Glutamatergic neuron (in vitro differentiated cells): Measurements from ENCODE around the gene EPB41L1. TPM values are rescaled to one million over a fixed set of nuclear protein-coding genes. Genes with fewer than 3 reads are reported as not detected.

Experiments
- DNase-seq: peaks from one replicate; pipeline ENCODE4 v3.0.0; 2022
- H3K27ac Mint-ChIP-seq: one replicate; pipeline ENCODE4 v1.8.0; 2020; ENCODE audit warnings: mild to moderate bottlenecking, mixed read lengths, inconsistent platforms; ENCODE audit not compliant: unreplicated experiment
- H3K27me3 Mint-ChIP-seq: one replicate; pipeline ENCODE4 v1.8.0; 2020; ENCODE audit warnings: mild to moderate bottlenecking, moderate library complexity, mixed read lengths, inconsistent platforms; ENCODE audit not compliant: unreplicated experiment
- H3K36me3 Mint-ChIP-seq: one replicate; pipeline ENCODE4 v1.8.0; 2020; ENCODE audit warnings: mild to moderate bottlenecking, mixed read lengths, inconsistent platforms; ENCODE audit not compliant: unreplicated experiment
- H3K4me1 Mint-ChIP-seq: one replicate; pipeline ENCODE4 v1.8.0; 2020; ENCODE audit warnings: mild to moderate bottlenecking, low read depth, mixed read lengths, inconsistent platforms; ENCODE audit not compliant: unreplicated experiment
- H3K4me3 Mint-ChIP-seq: one replicate; pipeline ENCODE4 v1.8.0; 2020; ENCODE audit warnings: mild to moderate bottlenecking, mixed read lengths, inconsistent platforms; ENCODE audit not compliant: unreplicated experiment
- H3K9me3 Mint-ChIP-seq: one replicate; pipeline ENCODE4 v1.8.0; 2020; ENCODE audit warnings: mild to moderate bottlenecking, moderate library complexity, mixed read lengths, inconsistent platforms; ENCODE audit not compliant: unreplicated experiment
- total RNA-seq: library from RNA; stranded (reverse); fragmentation: NEBNext Ultra II Directional; extraction: Animal tissue kit (Norgen Biotek cat#: 25700); gene quantifications from one replicate; pipeline ENCODE4 v1.2.1, GENCODE V29; 2021; ENCODE audit not compliant: unreplicated experiment
- TF ChIP-seq, protein P1 (sequence below): fragments of 200-600 bp; sonication (generic); IDR thresholded peaks from one replicate; pipeline ENCODE4 v1.5.0; 2021; ENCODE audit not compliant: partially characterized antibody, unreplicated experiment

EPB41L1 gene
- total RNA-seq, 1 donor from 2014 or later = 54.1 TPM

DNA sequence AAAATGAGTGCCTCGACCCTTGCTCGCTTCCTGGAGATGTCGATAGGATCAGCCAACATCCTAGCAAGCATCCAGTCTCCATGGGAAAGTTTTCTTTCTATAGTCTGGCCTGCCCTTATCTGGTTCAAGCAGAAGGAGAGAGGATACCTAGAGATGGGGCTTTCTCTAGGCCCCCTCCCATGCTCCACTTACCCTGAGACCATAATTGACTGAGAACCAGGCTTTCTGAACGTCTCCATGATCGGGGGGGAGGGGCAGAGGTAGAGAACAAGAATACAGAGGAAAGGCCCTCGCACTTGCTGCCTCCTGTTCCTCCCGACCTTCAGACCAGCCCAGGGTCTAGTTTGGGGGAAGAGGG, 31.6 kb upstream of the EPB41L1 start:
- H3K27me3 Mint-ChIP-seq = peaks cover 6% of the 10 kb centered on the region
- no peaks in the 10 kb centered on the region for H3K36me3 Mint-ChIP-seq
- DNase-seq = no peak
- TF ChIP-seq, protein P1, sequence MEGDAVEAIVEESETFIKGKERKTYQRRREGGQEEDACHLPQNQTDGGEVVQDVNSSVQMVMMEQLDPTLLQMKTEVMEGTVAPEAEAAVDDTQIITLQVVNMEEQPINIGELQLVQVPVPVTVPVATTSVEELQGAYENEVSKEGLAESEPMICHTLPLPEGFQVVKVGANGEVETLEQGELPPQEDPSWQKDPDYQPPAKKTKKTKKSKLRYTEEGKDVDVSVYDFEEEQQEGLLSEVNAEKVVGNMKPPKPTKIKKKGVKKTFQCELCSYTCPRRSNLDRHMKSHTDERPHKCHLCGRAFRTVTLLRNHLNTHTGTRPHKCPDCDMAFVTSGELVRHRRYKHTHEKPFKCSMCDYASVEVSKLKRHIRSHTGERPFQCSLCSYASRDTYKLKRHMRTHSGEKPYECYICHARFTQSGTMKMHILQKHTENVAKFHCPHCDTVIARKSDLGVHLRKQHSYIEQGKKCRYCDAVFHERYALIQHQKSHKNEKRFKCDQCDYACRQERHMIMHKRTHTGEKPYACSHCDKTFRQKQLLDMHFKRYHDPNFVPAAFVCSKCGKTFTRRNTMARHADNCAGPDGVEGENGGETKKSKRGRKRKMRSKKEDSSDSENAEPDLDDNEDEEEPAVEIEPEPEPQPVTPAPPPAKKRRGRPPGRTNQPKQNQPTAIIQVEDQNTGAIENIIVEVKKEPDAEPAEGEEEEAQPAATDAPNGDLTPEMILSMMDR = no peak
- H3K4me1 Mint-ChIP-seq = peaks cover 4% of the 10 kb centered on the region
- no peak overlapping the region for H3K4me3 Mint-ChIP-seq
- H3K9me3 Mint-ChIP-seq = no peaks in the 10 kb centered on the region
- H3K27ac Mint-ChIP-seq = no peak overlapping the region

DNA sequence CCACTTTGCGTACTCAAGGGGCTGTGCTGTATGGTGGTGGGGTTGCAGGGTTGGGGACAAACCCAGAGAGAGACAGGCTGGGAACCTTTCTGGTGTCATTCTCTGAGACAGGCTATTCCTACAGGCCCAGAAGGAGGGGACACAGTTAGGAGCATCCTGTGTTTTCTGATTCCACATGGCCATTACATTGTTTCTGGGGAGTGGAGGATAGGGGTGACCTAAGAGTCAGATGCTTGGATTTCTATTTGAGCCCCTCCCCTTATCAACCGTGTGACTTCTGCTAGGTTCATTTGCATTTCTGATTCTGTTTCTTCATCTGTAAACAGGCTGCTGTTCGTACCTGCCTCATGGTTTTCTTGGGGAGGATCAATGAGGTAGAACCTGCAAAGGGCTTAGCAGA, 29.4 kb upstream of the EPB41L1 start:
- TF ChIP-seq, protein P1 = no peak
- H3K27me3 Mint-ChIP-seq = peaks cover 6% of the 10 kb centered on the region
- H3K4me3 Mint-ChIP-seq = no peak overlapping the region
- H3K27ac Mint-ChIP-seq = no peak overlapping the region
- no peaks in the 10 kb centered on the region for H3K36me3 Mint-ChIP-seq
- peaks cover 9% of the 10 kb centered on the region for H3K4me1 Mint-ChIP-seq
- no peaks in the 10 kb centered on the region for H3K9me3 Mint-ChIP-seq
- no peak for DNase-seq

DNA sequence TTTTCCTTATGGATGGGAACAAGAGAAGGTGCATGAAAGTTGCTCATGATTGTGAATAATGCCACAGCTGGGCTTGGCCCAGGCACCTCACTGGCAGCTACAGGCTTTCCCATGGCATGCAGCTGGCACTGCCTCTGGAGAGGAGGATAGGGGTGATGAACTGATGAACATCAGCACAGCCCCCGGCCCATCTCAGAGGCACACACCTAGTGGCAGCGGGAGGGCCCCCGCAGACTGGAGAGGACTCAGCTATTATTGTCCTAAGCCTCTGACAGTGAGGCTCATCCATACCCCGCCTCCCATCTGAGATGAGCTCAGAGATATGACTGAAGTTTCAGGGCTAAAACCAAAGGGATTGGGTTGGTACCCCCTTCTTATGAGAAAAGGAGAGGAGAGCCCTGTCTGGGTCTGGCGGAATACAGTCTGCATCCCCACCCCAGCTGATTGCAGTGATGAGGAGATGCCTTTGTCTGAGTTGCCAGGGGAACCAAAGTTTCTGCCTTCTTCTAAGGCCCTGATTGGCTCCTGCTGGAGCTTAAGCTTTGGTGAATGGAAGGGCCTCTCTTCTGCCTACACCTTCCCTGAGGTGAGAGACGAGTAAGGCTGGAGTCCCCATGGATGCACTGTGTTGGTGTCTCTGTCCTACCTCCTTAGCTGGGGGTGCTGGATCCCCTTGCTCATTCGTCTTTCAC, 27.6 kb upstream of the EPB41L1 start:
- Mint-ChIP-seq H3K36me3 (no peaks in the 10 kb centered on the region), H3K4me3 (no peak overlapping the region), H3K27me3 (peaks cover 6% of the 10 kb centered on the region), H3K4me1 (peaks cover 9% of the 10 kb centered on the region), H3K9me3 (no peaks in the 10 kb centered on the region), H3K27ac (no peak overlapping the region)
- TF ChIP-seq, protein P1 = no peak
- DNase-seq = no peak

DNA sequence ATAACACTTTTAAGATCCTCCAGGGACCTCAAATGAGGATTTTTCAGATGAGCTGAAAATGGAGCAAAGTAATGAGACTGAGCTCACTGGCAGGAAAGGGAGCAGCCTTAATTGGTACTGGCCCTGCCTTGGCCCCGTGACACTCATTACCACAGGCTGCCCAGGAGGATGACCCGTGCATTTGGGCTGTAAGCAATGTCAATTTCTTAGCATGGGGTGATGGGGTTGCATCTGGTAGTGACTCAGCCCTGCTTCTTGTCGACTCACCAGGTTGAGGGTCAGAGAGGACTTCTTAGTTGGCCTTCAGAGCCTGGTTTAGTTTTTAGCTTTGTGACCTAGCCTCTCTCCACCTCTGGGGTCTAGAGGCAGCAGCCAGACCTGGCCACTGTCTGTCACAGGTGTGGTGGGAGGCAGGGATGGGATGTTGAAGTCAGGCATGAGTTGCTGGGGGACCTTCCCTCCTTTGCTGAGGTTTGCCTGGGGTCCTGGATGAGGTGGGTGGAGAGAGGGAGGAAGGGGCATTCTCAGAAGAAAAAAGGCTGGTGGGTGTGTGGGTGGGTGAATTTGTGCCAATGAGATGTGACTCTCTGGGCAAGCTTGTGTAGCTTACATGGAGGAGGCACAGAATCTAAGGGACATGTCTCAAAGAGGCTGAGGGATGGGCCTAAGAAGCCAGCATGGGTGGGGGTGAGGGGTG, 25.9 kb upstream of the EPB41L1 start:
- Mint-ChIP-seq H3K4me3 (peak overlapping the region; percentile 52), H3K27ac (peak overlapping the region; percentile 48), H3K9me3 (no peaks in the 10 kb centered on the region), H3K36me3 (no peaks in the 10 kb centered on the region), H3K4me1 (peaks cover 9% of the 10 kb centered on the region), H3K27me3 (peaks cover 6% of the 10 kb centered on the region)
- TF ChIP-seq, protein P1 = no peak
- peak; percentile 32 for DNase-seq

DNA sequence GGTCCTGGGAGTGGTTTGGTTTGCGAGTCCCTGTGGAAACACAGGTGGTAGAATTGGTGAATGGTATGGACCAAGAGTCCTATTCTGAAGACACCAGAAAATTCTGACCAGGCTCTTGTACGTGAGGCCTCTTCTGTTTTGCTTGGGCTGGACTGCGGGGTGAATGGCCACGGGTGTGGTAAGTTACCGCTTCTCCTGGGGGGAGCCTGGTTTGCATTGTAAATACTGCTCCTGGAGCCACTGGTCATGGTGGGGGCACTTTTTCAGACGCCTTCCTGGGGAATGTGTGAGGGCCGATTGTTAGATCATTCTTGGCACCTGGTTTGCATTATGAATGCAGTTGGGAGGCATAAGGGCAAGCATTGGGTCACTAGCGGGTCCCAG, 25.4 kb upstream of the EPB41L1 start:
- no peak overlapping the region for H3K27ac Mint-ChIP-seq
- DNase-seq = no peak

More for the DNA sequence above, 25.4 kb upstream of the EPB41L1 start:
- Mint-ChIP-seq H3K9me3 (no peaks in the 10 kb centered on the region), H3K4me3 (no peak overlapping the region), H3K4me1 (peaks cover 9% of the 10 kb centered on the region), H3K27me3 (peaks cover 6% of the 10 kb centered on the region), H3K36me3 (no peaks in the 10 kb centered on the region)
- TF ChIP-seq, protein P1 = no peak
